ENCODE results near the gene MIA2. TPM values are rescaled to one million over a fixed set of nuclear protein-coding genes. Genes with fewer than 3 reads are reported as not detected.

Gene MIA2
- total and polyA plus RNA-seq, 8 donors, result 23.6 to 72.4 (median 50.3) TPM

DNA sequence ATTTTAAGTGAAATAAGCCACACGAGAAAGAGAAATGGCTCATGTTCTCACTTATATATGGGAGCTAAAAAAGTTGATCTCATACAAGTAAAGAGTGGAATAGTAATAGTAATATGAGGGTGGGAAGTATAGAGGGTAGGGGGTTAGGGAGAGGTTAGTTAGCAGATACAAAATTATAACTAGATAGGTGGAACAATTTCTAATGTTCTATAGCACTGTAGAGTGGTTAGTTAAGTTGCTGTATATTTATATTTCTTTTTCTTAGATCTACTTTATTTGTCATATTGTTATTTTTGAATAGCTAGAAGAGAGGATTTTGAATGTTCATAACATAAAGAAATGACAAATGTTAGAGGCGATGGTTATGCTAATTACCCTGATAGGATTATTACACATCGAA is 74.1 kb downstream of the MIA2 start:
- TF ChIP-seq POLR2A (IDR thresholded peaks at IDR 0.05) (no peak), EP300 (IDR thresholded peaks at IDR 0.05) (no peak), POLR2AphosphoS5 (IDR thresholded peaks at IDR 0.05) (no peak), CTCF (IDR thresholded peaks at IDR 0.05) (no peak)
- 93 to 97% (median 95%) methylated on average over 3 of the region's 3 CpGs for WGBS, 5 donors
- Histone ChIP-seq H3K4me1 (peaks cover 0 to 3% (median 0%) of the 10 kb centered on the region in 4 donors), H3K36me3 (peaks cover 0 to 72% (median 46%) of the 10 kb centered on the region in 4 donors), H3K27me3 (no peaks in the 10 kb centered on the region), H3K4me3 (no peak overlapping the region), H3K27ac (no peak overlapping the region), H3K9me3 (no peaks in the 10 kb centered on the region)
- intact Hi-C loops (cut with DNase I; ENCODE audit: low total_unique reads), result no loop called here
- DNase-seq, result no peak

DNA sequence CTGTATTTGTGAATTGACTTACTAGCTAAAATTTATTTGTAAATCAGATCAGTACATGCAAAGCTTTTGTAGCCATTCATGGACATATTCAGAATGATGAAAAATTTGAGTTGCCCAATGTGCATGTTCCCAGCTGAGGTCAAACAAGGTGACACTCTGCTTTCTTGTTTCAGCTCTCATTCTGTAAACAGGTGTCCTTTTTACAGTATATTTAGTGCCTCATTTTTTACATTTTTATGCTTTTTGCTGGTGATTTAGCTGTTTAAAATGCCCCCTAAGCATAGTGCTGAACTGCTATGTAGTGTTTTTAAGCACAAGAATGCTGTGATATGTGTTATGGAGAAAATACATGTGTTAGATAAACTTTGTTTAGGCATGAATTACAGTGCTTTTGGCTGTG is 76.3 kb downstream of the MIA2 start:
- Histone ChIP-seq H3K9me3 (no peaks in the 10 kb centered on the region), H3K27ac (no peak overlapping the region), H3K27me3 (no peaks in the 10 kb centered on the region), H3K36me3 (peaks cover 0 to 62% (median 42%) of the 10 kb centered on the region in 4 donors), H3K4me1 (peaks cover 0 to 3% (median 0%) of the 10 kb centered on the region in 4 donors), H3K4me3 (no peak overlapping the region)
- TF ChIP-seq CTCF (IDR thresholded peaks at IDR 0.05), result no peak
- no peak for TF ChIP-seq POLR2A (IDR thresholded peaks at IDR 0.05)
- TF ChIP-seq POLR2AphosphoS5 (IDR thresholded peaks at IDR 0.05), result no peak
- TF ChIP-seq EP300 (IDR thresholded peaks at IDR 0.05), result no peak
- no peak for DNase-seq
- intact Hi-C loops (cut with DNase I; ENCODE audit: low total_unique reads), result no loop called here

DNA sequence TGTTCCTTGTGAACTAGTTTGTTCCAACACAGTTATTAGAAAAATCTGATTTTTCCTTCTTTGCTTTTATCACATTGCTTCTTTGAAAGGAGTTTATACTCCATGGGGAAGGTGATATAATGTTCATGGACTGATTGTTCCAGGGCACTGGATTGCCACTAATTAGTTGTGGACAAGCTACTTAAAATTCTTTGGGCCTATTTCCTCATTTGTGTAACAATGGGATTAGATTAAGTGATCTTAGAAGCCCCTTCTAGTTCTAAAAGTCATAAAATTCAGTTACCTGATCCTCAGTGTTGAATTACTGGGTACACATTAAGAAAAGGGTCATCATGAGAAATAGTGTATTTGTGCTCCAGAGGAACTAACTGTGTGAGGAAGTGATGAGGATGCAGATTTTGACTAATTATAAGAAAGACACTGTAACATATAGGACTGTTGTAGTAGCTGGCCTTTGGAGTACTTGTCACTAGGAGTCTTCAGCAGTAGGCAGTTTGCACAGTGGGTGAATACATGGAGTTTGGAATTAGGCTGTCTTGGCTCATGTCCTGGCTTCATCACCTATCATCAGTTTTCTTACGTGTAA is 82.2 kb downstream of the MIA2 start:
- no peak overlapping the region for H3K27ac ChIP-seq
- WGBS, 5 donors, result 39 to 75% (median 67%) methylated on average over 1 of the region's 1 CpG
- intact Hi-C loops (cut with DNase I; ENCODE audit: low total_unique reads), result no loop called here
- TF ChIP-seq POLR2A (IDR thresholded peaks at IDR 0.05) (no peak), CTCF (IDR thresholded peaks at IDR 0.05) (no peak), EP300 (IDR thresholded peaks at IDR 0.05) (no peak), POLR2AphosphoS5 (IDR thresholded peaks at IDR 0.05) (no peak)
- no peaks in the 10 kb centered on the region for H3K4me1 ChIP-seq
- DNase-seq, result no peak
- no peak overlapping the region for H3K4me3 ChIP-seq
- no peaks in the 10 kb centered on the region for H3K27me3 ChIP-seq
- H3K9me3 ChIP-seq, result no peaks in the 10 kb centered on the region
- H3K36me3 ChIP-seq, result peaks cover 11 to 80% (median 62%) of the 10 kb centered on the region in 4 donors

GRCh38 chr14:39316830-39317553 is 83.3 kb downstream of the MIA2 start:
- Histone ChIP-seq H3K27me3 (no peaks in the 10 kb centered on the region), H3K9me3 (no peaks in the 10 kb centered on the region), H3K36me3 (peaks cover 13 to 85% (median 67%) of the 10 kb centered on the region in 4 donors), H3K4me1 (no peaks in the 10 kb centered on the region), H3K27ac (no peak overlapping the region), H3K4me3 (no peak overlapping the region)
- no peak for DNase-seq
- intact Hi-C loops (cut with DNase I; ENCODE audit: low total_unique reads), result no loop called here
- TF ChIP-seq POLR2A (IDR thresholded peaks at IDR 0.05) (no peak), EP300 (IDR thresholded peaks at IDR 0.05) (no peak), CTCF (IDR thresholded peaks at IDR 0.05) (no peak), POLR2AphosphoS5 (IDR thresholded peaks at IDR 0.05) (no peak)
- WGBS, 5 donors, result 90 to 96% (median 95%) methylated on average over 8 of the region's 8 CpGs

All from stomach (tissue), 9 donors.